ENCODE measurements around the gene WFDC1.

WFDC1 gene

GRCh38 chr16:84262031-84262430 is 32.6 kb upstream of the WFDC1 start:
- no peak overlapping the region for H3K27ac ChIP-seq (ENCODE audit: low read depth, low read length)
- H3K36me3 ChIP-seq (ENCODE audit: control insufficient read depth, insufficient read depth, low read length), result no peaks in the 10 kb centered on the region
- H3K27me3 ChIP-seq (ENCODE audit: control insufficient read depth, insufficient read depth, low read length), result no peaks in the 10 kb centered on the region
- H3K4me3 ChIP-seq (ENCODE audit: low read length), result no peak overlapping the region
- no peaks in the 10 kb centered on the region for H3K4me1 ChIP-seq (ENCODE audit: control insufficient read depth, insufficient read depth, low read length)
- H3K9ac ChIP-seq (ENCODE audit: low read length), result no peak overlapping the region

- Histone ChIP-seq H3K9ac (ENCODE audit: low read length) (no peak overlapping the region), H3K4me3 (ENCODE audit: low read length) (no peak overlapping the region), H3K4me1 (ENCODE audit: control insufficient read depth, insufficient read depth, low read length) (no peaks in the 10 kb centered on the region), H3K27ac (ENCODE audit: low read depth, low read length) (no peak overlapping the region), H3K36me3 (ENCODE audit: control insufficient read depth, insufficient read depth, low read length) (no peaks in the 10 kb centered on the region), H3K27me3 (ENCODE audit: control insufficient read depth, insufficient read depth, low read length) (no peaks in the 10 kb centered on the region)
Measured at GRCh38 chr16:84262939-84263338, 31.7 kb upstream of the WFDC1 start.

DNA sequence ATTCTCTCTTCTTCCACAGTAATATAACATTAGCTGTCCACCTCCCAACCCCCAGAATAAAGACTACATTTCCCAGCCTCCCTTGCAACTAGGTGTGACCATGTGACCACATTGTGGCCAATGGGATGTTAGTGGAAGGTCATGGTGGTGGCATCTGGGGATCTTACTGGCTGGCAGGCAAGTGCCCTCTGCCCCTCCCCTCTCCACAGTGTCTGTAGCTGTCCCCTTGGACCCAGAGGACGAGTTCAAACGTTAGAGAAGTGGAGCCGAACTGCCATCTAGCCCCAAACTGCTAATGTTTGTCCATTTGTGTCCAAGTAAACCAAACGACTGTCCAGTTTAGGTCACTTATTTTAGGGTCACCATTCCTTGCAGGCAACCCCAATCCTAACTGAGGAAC is 28.2 kb upstream of the WFDC1 start:
- no peaks in the 10 kb centered on the region for H3K36me3 ChIP-seq (ENCODE audit: control insufficient read depth, insufficient read depth, low read length)
- H3K27me3 ChIP-seq (ENCODE audit: control insufficient read depth, insufficient read depth, low read length), result no peaks in the 10 kb centered on the region
- H3K4me1 ChIP-seq (ENCODE audit: control insufficient read depth, insufficient read depth, low read length), result no peaks in the 10 kb centered on the region
- H3K4me3 ChIP-seq (ENCODE audit: low read length), result no peak overlapping the region
- H3K9ac ChIP-seq (ENCODE audit: low read length), result no peak overlapping the region
- no peak overlapping the region for H3K27ac ChIP-seq (ENCODE audit: low read depth, low read length)

DNA sequence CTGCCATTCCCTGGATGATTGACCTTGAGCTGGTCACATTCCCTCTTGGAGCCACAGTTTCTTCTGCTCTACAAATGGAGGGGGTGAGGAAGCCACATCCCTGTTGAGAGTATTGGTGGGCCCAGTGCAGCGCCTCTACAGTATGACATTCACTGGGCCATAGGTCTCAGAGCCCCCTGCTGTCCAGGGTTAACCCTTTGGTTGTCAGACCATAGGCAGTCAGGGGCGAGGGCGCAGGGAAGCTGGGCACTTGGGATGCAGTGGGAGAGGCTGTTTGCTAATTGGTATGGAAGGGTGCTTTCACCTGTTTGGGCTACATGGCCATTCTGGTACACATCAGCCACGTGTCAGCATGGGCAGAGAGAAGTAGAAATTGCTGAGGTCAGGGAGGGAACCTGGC is 27.3 kb upstream of the WFDC1 start:
- no peak overlapping the region for H3K9ac ChIP-seq (ENCODE audit: low read length)
- no peaks in the 10 kb centered on the region for H3K27me3 ChIP-seq (ENCODE audit: control insufficient read depth, insufficient read depth, low read length)
- H3K4me1 ChIP-seq (ENCODE audit: control insufficient read depth, insufficient read depth, low read length), result no peaks in the 10 kb centered on the region
- no peaks in the 10 kb centered on the region for H3K36me3 ChIP-seq (ENCODE audit: control insufficient read depth, insufficient read depth, low read length)
- H3K27ac ChIP-seq (ENCODE audit: low read depth, low read length), result no peak overlapping the region
- no peak overlapping the region for H3K4me3 ChIP-seq (ENCODE audit: low read length)

GRCh38 chr16:84268291-84269040 is 26.2 kb upstream of the WFDC1 start:
- H3K27me3 ChIP-seq (ENCODE audit: control insufficient read depth, insufficient read depth, low read length), result no peaks in the 10 kb centered on the region
- no peak overlapping the region for H3K27ac ChIP-seq (ENCODE audit: low read depth, low read length)
- H3K4me3 ChIP-seq (ENCODE audit: low read length), result no peak overlapping the region
- no peaks in the 10 kb centered on the region for H3K36me3 ChIP-seq (ENCODE audit: control insufficient read depth, insufficient read depth, low read length)
- H3K4me1 ChIP-seq (ENCODE audit: control insufficient read depth, insufficient read depth, low read length), result no peaks in the 10 kb centered on the region
- no peak overlapping the region for H3K9ac ChIP-seq (ENCODE audit: low read length)

DNA sequence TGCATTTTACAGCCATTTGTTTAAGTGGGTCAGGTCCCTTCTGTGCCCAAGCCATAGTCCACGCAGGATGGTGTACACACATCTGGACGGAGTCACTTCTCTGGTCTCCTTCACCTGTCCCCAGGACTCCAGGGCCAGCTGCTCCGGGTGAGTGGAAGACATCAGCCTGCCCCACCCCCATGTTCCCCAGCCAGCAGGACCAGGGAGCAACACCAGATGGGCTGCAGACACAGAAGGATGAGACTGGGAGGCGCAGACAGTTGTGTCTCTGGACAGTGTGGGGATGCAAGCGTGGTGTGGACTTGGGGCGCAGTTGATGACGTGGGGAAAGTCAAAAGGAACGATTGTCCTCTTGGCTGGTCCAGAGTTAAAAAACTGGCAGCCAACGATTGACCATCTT is 24.6 kb upstream of the WFDC1 start:
- H3K4me1 ChIP-seq (ENCODE audit: control insufficient read depth, insufficient read depth, low read length), result no peaks in the 10 kb centered on the region
- H3K27ac ChIP-seq (ENCODE audit: low read depth, low read length), result no peak overlapping the region
- H3K9ac ChIP-seq (ENCODE audit: low read length), result no peak overlapping the region
- no peaks in the 10 kb centered on the region for H3K27me3 ChIP-seq (ENCODE audit: control insufficient read depth, insufficient read depth, low read length)
- no peak overlapping the region for H3K4me3 ChIP-seq (ENCODE audit: low read length)
- no peaks in the 10 kb centered on the region for H3K36me3 ChIP-seq (ENCODE audit: control insufficient read depth, insufficient read depth, low read length)

GRCh38 chr16:84270531-84270930 is 24.1 kb upstream of the WFDC1 start:
- Histone ChIP-seq H3K36me3 (ENCODE audit: control insufficient read depth, insufficient read depth, low read length) (no peaks in the 10 kb centered on the region), H3K27ac (ENCODE audit: low read depth, low read length) (no peak overlapping the region), H3K27me3 (ENCODE audit: control insufficient read depth, insufficient read depth, low read length) (no peaks in the 10 kb centered on the region), H3K4me3 (ENCODE audit: low read length) (no peak overlapping the region), H3K4me1 (ENCODE audit: control insufficient read depth, insufficient read depth, low read length) (no peaks in the 10 kb centered on the region), H3K9ac (ENCODE audit: low read length) (no peak overlapping the region)

GRCh38 chr16:84271037-84271436 is 23.6 kb upstream of the WFDC1 start:
- no peaks in the 10 kb centered on the region for H3K4me1 ChIP-seq (ENCODE audit: control insufficient read depth, insufficient read depth, low read length)
- no peak overlapping the region for H3K4me3 ChIP-seq (ENCODE audit: low read length)
- H3K27me3 ChIP-seq (ENCODE audit: control insufficient read depth, insufficient read depth, low read length), result no peaks in the 10 kb centered on the region
- H3K27ac ChIP-seq (ENCODE audit: low read depth, low read length), result no peak overlapping the region
- no peaks in the 10 kb centered on the region for H3K36me3 ChIP-seq (ENCODE audit: control insufficient read depth, insufficient read depth, low read length)
- no peak overlapping the region for H3K9ac ChIP-seq (ENCODE audit: low read length)

DNA sequence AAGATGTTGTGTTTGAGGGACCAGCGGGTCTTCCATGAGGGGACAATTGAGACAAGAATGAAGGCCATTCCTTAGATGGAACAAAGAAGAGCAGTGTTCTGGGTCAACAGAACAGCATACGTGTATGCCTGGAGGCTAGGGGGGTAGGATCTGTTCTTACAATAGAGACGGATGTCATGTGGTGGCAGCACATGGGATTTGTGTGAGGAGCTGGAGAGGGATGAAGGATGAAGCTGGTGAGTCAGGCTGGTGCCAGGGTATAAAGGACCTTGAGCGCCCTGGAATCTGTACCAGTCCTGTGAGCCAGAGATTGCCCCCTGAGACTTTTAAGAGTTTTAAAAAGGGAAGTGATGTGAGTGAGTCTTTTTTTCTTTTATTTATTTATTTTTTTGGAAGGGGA is 22.8 kb upstream of the WFDC1 start:
- H3K4me3 ChIP-seq (ENCODE audit: low read length), result no peak overlapping the region
- H3K9ac ChIP-seq (ENCODE audit: low read length), result no peak overlapping the region
- H3K36me3 ChIP-seq (ENCODE audit: control insufficient read depth, insufficient read depth, low read length), result no peaks in the 10 kb centered on the region
- H3K4me1 ChIP-seq (ENCODE audit: control insufficient read depth, insufficient read depth, low read length), result no peaks in the 10 kb centered on the region
- H3K27ac ChIP-seq (ENCODE audit: low read depth, low read length), result no peak overlapping the region
- no peaks in the 10 kb centered on the region for H3K27me3 ChIP-seq (ENCODE audit: control insufficient read depth, insufficient read depth, low read length)

GRCh38 chr16:84272740-84273320 is 21.8 kb upstream of the WFDC1 start:
- H3K4me1 ChIP-seq (ENCODE audit: control insufficient read depth, insufficient read depth, low read length), result no peaks in the 10 kb centered on the region
- no peaks in the 10 kb centered on the region for H3K27me3 ChIP-seq (ENCODE audit: control insufficient read depth, insufficient read depth, low read length)
- H3K4me3 ChIP-seq (ENCODE audit: low read length), result no peak overlapping the region
- H3K27ac ChIP-seq (ENCODE audit: low read depth, low read length), result no peak overlapping the region
- H3K9ac ChIP-seq (ENCODE audit: low read length), result no peak overlapping the region
- no peaks in the 10 kb centered on the region for H3K36me3 ChIP-seq (ENCODE audit: control insufficient read depth, insufficient read depth, low read length)

DNA sequence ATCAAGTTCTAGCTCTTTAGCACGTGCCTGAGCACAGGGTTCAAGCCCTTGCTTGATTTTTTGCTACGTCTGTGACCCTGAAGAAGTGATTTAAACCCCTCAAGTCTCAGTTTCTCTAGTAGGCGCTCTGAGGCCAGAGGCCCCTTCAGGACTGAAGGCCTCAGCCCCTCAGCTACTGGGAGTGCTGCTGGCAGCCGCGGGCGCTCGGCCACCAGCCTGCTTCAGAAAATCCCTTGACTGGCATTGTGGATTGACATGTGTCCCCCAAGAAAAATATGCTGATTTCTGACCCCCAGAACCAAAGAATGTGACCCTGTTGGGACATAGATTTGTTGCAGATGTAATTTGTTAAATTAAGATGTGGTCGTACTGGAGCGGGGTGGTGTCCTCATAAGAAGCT is 20.2 kb upstream of the WFDC1 start:
- H3K4me3 ChIP-seq (ENCODE audit: low read length), result no peak overlapping the region
- peaks cover 2% of the 10 kb centered on the region for H3K27me3 ChIP-seq (ENCODE audit: control insufficient read depth, insufficient read depth, low read length)
- H3K9ac ChIP-seq (ENCODE audit: low read length), result no peak overlapping the region
- no peaks in the 10 kb centered on the region for H3K4me1 ChIP-seq (ENCODE audit: control insufficient read depth, insufficient read depth, low read length)
- H3K36me3 ChIP-seq (ENCODE audit: control insufficient read depth, insufficient read depth, low read length), result no peaks in the 10 kb centered on the region
- H3K27ac ChIP-seq (ENCODE audit: low read depth, low read length), result no peak overlapping the region

GRCh38 chr16:84275585-84276151 is 19.0 kb upstream of the WFDC1 start:
- Histone ChIP-seq H3K4me1 (ENCODE audit: control insufficient read depth, insufficient read depth, low read length) (no peaks in the 10 kb centered on the region), H3K27me3 (ENCODE audit: control insufficient read depth, insufficient read depth, low read length) (peaks cover 2% of the 10 kb centered on the region), H3K36me3 (ENCODE audit: control insufficient read depth, insufficient read depth, low read length) (no peaks in the 10 kb centered on the region), H3K4me3 (ENCODE audit: low read length) (no peak overlapping the region), H3K27ac (ENCODE audit: low read depth, low read length) (no peak overlapping the region), H3K9ac (ENCODE audit: low read length) (no peak overlapping the region)

All from rectal smooth muscle tissue (tissue), 1 donor.